ENCODE data around the gene C1orf167.

C1orf167 gene

GRCh38 chr1:11828511-11828910 lies 66.5 kb downstream of the C1orf167 start:
- no peak for TF ChIP-seq CTCF (IDR thresholded peaks at IDR 0.05; ENCODE audit: low read depth, low read length)
- H3K4me3 ChIP-seq (ENCODE audit: low read depth, low read length): no peak overlapping the region
- in situ Hi-C loops (cut with HindIII; ENCODE audit: low sequenced_read_pairs): no loop called here
- DNase-seq (ENCODE audit: low read depth, low spot score): no peak

GRCh38 chr1:11831945-11832725 lies 70.1 kb downstream of the C1orf167 start:
- DNase-seq (ENCODE audit: low read depth, low spot score): no peak
- no peak overlapping the region for H3K4me3 ChIP-seq (ENCODE audit: low read depth, low read length)
- in situ Hi-C loops (cut with HindIII; ENCODE audit: low sequenced_read_pairs): no loop called here
- no peak for TF ChIP-seq CTCF (IDR thresholded peaks at IDR 0.05; ENCODE audit: low read depth, low read length)

GRCh38 chr1:11833497-11833896 lies 71.5 kb downstream of the C1orf167 start:
- H3K4me3 ChIP-seq (ENCODE audit: low read depth, low read length): no peak overlapping the region
- no peak for DNase-seq (ENCODE audit: low read depth, low spot score)
- no peak for TF ChIP-seq CTCF (IDR thresholded peaks at IDR 0.05; ENCODE audit: low read depth, low read length)
- in situ Hi-C loops (cut with HindIII; ENCODE audit: low sequenced_read_pairs): no loop called here

- H3K4me3 ChIP-seq (ENCODE audit: low read depth, low read length): no peak overlapping the region
- DNase-seq (ENCODE audit: low read depth, low spot score): no peak
- TF ChIP-seq CTCF (IDR thresholded peaks at IDR 0.05; ENCODE audit: low read depth, low read length): no peak
- in situ Hi-C loops (cut with HindIII; ENCODE audit: low sequenced_read_pairs): no loop called here
These were observed 71.9 kb downstream of the C1orf167 start for GRCh38 chr1:11833900-11834299.

GRCh38 chr1:11835441-11836225 lies 73.6 kb downstream of the C1orf167 start:
- H3K4me3 ChIP-seq (ENCODE audit: low read depth, low read length): no peak overlapping the region
- no peak for TF ChIP-seq CTCF (IDR thresholded peaks at IDR 0.05; ENCODE audit: low read depth, low read length)
- in situ Hi-C loops (cut with HindIII; ENCODE audit: low sequenced_read_pairs): no loop called here
- no peak for DNase-seq (ENCODE audit: low read depth, low spot score)

GRCh38 chr1:11836955-11837766 lies 75.2 kb downstream of the C1orf167 start:
- no peak for DNase-seq (ENCODE audit: low read depth, low spot score)
- in situ Hi-C loops (cut with HindIII; ENCODE audit: low sequenced_read_pairs): no loop called here
- H3K4me3 ChIP-seq (ENCODE audit: low read depth, low read length): no peak overlapping the region
- TF ChIP-seq CTCF (IDR thresholded peaks at IDR 0.05; ENCODE audit: low read depth, low read length): no peak
